GM13977 (cell line): ENCODE data around the gene PCSK5.

Experiments
- DNase-seq: peaks from one replicate; pipeline ENCODE4 v3.0.0; 2012; ENCODE audit warnings: low spot score
- CTCF ChIP-seq: IDR thresholded peaks from 2 replicates; pipeline ENCODE4 v1.5.1; 2012; ENCODE audit warnings: mild to moderate bottlenecking, control low read depth; ENCODE audit not compliant: insufficient read depth; ENCODE audit errors: extremely low read depth, missing control alignments
- in situ Hi-C: fragments of 300-500 bp; cut with MboI; formaldehyde crosslinking; loops from one replicate; pipeline ENCODE4 v1.12.0; 2022; ENCODE audit warnings: low sequenced_read_pairs, low pct_unique_long_range_greater_than_20kb, mixed read lengths, inconsistent platforms; ENCODE audit not compliant: unreplicated experiment

Gene PCSK5

GRCh38 chr9:76109953-76110352 is 219.5 kb downstream of the PCSK5 start:
- no peak for TF ChIP-seq CTCF
- no peak for DNase-seq
- in situ Hi-C loops = no loop called here

DNA sequence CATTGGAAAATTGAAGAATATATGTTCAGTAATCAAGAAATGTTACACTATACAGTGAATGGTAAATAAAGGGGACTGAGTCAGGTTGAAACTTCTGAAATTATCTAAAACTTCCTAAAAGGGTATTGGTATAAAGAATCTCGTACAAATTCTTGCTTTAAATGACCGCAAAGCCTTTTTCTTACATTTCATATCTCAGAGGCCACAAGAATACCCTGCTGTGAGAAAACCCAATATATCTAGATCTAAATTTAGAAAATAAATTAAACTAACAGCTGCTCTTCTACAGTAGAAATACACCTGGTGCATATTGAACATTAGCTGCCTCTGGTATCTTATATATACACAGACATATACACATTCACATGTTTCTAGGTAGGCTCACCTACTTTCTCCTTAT is 221.7 kb downstream of the PCSK5 start:
- TF ChIP-seq CTCF = no peak
- in situ Hi-C loops = no loop called here
- DNase-seq = no peak

GRCh38 chr9:76114144-76114543 is 223.7 kb downstream of the PCSK5 start:
- DNase-seq = no peak
- in situ Hi-C loops = no loop called here
- no peak for TF ChIP-seq CTCF

- DNase-seq = no peak
- no peak for TF ChIP-seq CTCF
- in situ Hi-C loops = no loop called here
Observed at GRCh38 chr9:76115396-76115795, 224.9 kb downstream of the PCSK5 start.

DNA sequence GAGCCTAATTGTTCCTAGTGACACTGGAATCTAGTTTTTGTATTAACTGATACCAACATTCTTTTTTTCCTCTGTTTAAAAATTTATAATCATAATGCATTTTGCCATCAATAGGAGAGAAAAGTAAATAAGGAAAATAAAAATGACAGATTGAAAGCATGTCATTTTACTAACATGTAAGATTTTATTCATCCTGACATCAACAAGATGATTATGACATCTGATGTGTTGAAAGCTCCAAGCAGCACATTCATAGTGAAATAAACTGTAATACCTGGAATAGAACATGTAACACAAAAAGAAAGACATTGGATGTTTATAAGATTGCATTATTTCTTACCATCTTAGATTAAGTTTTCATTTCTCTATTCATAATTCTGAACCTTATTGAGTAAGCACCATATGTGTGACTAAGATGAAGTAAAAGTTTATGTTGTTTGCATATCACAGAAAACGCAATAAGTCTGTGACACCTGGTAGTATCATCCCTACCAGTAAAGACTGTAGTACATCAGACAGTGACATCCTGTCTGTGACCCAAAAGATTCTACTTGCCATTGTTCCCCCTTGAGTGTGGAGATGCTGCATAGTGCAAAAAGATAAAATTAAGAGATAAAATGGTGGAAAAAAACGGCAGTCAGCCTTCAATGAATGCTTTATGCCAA is 225.6 kb downstream of the PCSK5 start:
- in situ Hi-C loops = no loop called here
- no peak for TF ChIP-seq CTCF
- DNase-seq = no peak

DNA sequence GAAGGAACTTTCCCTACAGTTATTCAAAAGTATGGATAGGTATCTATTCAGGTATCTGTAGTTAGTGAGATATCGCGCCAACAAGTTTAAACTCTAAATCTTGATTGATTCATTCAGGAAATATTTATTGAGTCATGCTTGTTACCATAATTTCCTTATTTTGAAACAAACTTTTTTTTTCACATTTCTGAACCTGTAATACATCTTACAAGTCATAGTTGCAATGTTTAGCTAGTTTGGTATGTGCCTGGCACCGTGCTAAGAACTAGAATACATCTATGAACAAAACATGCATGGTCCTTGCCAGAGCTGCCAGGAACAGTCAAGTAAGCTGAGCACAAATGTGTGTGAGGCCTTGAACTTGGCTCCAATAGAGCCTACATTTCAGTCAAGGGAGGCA is 226.4 kb downstream of the PCSK5 start:
- no peak for TF ChIP-seq CTCF
- DNase-seq = no peak
- in situ Hi-C loops = no loop called here

DNA sequence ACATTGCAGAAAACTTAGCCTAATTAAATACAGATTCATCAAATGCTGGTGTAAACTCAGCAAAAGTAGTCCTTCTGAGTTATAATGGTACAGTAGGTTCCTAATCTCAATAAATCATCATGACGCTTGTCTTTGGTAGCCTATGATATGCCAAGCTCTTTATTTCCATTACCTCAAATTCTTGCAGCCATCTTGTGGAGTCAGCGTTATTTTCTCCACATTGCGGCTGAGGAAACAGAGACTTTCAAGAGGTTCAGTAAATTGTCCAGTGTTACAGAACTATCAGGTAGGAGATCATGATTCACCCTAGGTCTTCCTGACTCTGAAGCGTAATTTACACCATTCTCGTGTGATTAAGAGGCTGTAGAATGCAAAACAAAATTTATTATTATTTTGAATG is 237.2 kb downstream of the PCSK5 start:
- TF ChIP-seq CTCF = no peak
- in situ Hi-C loops = no loop called here
- no peak for DNase-seq
